ENCODE measurements around the gene VEGFD. TPM values are rescaled to one million over a fixed set of nuclear protein-coding genes. Genes with fewer than 3 reads are reported as not detected.

The VEGFD gene, protein sequence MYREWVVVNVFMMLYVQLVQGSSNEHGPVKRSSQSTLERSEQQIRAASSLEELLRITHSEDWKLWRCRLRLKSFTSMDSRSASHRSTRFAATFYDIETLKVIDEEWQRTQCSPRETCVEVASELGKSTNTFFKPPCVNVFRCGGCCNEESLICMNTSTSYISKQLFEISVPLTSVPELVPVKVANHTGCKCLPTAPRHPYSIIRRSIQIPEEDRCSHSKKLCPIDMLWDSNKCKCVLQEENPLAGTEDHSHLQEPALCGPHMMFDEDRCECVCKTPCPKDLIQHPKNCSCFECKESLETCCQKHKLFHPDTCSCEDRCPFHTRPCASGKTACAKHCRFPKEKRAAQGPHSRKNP
- not detected in 2 replicates for total RNA-seq

DNA sequence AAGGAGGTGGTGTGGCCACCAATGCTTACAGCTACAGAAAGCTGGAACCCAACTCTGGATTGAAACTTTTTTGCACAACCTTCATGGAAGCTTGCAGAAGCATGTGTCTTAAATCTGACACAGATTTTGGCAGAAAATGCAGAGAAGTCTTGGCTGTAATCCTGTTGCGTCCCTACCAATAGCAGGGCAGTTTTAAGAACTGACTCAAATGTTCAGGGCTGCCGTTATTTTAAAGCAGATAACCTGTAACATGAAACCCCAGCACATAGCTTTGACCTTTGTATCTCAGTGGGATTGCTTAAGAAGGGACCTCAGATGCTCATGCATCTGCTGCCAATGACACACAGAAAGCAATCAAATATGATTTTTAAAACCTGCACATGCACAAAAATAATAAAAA lies at the start of gene VEGFD:
Gene VEGFD, minus strand, starts transcription at position 110 of the 400 bp plus-strand sequence. CDS start 467 bp downstream, outside the sequence.
- no peak for DNase-seq (ENCODE audit: low read depth)

DNA sequence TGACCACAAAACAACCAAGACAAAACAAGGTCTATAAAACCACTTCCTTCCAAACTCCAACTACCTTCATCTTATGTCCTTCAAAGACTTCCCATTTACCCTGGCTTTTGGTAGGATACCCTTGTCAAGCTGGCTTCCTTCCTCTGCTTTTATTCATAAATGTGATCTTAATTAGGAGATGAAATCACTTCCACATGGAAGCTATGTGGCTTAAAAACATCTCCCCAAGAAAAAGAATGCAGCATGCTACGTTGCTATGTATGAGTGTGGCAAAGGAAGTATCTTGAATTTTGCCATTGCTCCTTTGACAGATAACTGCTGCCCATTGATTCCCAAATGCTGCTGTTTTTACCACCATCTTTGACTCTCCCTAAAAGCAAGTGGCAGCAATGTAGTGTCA lies 46.4 kb upstream of the VEGFD start:
- DNase-seq (ENCODE audit: low read depth) = no peak
- TF ChIP-seq, protein P1, sequence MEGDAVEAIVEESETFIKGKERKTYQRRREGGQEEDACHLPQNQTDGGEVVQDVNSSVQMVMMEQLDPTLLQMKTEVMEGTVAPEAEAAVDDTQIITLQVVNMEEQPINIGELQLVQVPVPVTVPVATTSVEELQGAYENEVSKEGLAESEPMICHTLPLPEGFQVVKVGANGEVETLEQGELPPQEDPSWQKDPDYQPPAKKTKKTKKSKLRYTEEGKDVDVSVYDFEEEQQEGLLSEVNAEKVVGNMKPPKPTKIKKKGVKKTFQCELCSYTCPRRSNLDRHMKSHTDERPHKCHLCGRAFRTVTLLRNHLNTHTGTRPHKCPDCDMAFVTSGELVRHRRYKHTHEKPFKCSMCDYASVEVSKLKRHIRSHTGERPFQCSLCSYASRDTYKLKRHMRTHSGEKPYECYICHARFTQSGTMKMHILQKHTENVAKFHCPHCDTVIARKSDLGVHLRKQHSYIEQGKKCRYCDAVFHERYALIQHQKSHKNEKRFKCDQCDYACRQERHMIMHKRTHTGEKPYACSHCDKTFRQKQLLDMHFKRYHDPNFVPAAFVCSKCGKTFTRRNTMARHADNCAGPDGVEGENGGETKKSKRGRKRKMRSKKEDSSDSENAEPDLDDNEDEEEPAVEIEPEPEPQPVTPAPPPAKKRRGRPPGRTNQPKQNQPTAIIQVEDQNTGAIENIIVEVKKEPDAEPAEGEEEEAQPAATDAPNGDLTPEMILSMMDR (conservative IDR thresholded peaks at IDR 0.05; ENCODE audit: low read depth, low read length) = no peak
- no peak overlapping the region for H3K4me3 ChIP-seq (ENCODE audit: low read depth, low read length)

More for the DNA sequence above, at the start of gene VEGFD:
- TF ChIP-seq, protein P1 (conservative IDR thresholded peaks at IDR 0.05; ENCODE audit: low read depth, low read length) = no peak
- H3K4me3 ChIP-seq (ENCODE audit: low read depth, low read length) = no peak within 1 kb of the TSS

DNA sequence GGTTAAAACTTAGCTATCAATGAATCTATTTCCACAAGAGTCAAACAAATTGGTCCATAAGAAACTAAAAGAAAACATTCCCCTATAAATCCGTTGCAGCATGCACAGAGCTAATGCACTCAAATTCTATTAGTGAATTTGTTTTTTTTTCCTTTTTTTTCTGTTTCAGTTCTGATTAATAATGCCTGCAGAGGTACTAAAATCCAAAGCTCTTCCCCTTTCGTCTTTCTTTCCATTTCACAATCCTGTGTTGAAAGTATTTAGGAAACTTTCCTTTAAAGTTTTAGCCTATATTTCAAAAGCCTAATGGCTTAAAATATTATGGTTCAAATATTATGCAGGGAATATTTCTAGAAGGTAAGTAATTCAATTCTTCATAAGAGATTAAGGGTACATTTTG lies 45.9 kb upstream of the VEGFD start:
- DNase-seq (ENCODE audit: low read depth) = no peak
- no peak overlapping the region for H3K4me3 ChIP-seq (ENCODE audit: low read depth, low read length)
- TF ChIP-seq, protein P1 (conservative IDR thresholded peaks at IDR 0.05; ENCODE audit: low read depth, low read length) = no peak

DNA sequence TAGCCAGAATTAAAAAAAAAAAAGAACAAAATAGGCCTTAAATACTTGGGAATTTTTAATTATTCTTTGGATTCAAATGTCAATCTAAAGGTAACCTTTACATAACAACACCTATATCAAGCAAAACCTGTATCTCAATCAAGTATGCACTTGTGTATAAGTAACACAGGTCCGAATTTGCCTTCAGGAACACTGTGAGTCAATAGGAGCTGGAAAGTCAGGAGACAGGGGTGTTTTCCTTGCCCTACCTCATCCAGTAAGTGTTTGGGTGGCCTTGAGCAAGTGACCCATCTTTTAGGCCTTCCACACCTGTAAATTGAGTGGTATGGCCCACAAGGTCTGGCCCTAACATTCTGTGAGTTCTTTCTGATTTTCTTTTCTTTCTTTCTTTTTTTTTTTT lies 40.8 kb upstream of the VEGFD start:
- TF ChIP-seq, protein P1 (conservative IDR thresholded peaks at IDR 0.05; ENCODE audit: low read depth, low read length) = no peak

DNA sequence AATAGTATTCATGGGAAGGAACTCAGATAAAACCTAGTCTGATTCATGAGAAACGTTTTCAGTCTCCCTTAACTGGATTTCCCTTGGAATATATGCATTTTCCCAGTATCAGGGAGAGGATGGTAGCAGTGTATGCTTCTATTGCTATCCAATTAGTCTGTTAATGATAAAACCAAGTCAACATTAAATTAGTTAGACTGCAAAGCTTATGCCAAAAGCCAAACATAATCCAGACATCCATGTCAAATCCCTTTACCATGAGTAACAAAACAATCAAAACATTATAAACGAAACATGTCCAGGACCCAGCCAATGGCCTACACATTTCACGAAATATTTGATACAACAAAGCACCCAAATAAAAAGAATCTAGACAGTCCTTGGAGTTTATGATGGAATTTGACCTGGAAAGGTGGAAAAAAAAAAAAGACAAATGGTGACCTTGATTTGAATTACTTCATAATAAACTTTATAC lies 34.5 kb upstream of the VEGFD start:
- H3K4me3 ChIP-seq (ENCODE audit: low read depth, low read length) = no peak overlapping the region
- DNase-seq (ENCODE audit: low read depth) = no peak
- TF ChIP-seq, protein P1 (conservative IDR thresholded peaks at IDR 0.05; ENCODE audit: low read depth, low read length) = no peak

More for the DNA sequence above, 40.8 kb upstream of the VEGFD start:
- no peak for DNase-seq (ENCODE audit: low read depth)
- no peak overlapping the region for H3K4me3 ChIP-seq (ENCODE audit: low read depth, low read length)

DNA sequence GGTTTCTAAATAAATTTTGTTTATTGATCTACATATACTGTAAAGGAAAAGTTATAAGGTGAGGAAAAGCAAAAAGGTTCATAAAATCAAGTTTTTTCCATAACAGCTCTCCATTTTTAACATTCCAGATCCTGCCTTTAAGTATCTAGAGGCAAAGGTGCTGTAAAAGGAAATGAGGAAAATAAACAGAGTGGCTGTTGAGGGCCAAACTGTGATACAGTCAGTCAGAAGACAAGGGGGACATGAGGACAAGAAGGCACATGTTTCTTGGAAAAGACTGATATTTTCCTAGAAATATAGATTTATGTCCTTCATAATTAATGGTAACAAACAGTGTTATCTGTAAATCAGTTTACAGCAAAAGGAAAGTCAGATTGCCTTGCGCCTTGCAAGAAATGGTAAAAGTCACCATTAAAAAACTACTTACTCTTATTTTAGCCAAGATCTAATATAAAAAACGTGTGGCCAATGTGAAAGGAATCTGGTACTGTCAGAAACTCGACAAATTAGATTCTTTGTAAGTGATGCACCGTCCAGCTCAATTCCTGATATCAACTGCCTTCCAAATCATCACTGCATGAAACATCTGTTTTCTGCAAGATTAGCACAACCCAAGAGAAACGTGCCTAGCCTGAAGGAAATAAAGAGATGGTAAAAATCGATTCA lies 34.0 kb upstream of the VEGFD start:
- no peak overlapping the region for H3K4me3 ChIP-seq (ENCODE audit: low read depth, low read length)
- DNase-seq (ENCODE audit: low read depth) = no peak
- TF ChIP-seq, protein P1 (conservative IDR thresholded peaks at IDR 0.05; ENCODE audit: low read depth, low read length) = no peak
